A549 (cell line): ENCODE measurements around the gene RASA3. TPM values are rescaled to one million over a fixed set of nuclear protein-coding genes. Genes with fewer than 3 reads are reported as not detected.

ENCODE experiments used
- ATAC-seq, 2 experiments: fragments of 200-7000 bp in 1 of 2; fragments of >200 bp in 1 of 2; cut with Nextera tagmentation in 1 of 2; cut with Tn5 transposase in 1 of 2; 3 replicates each; pipeline versions ENCODE4 v1.8.0 to v1.9.1; 2018 to 2020; ENCODE audit warnings: mild to moderate bottlenecking in 1 of 2, moderate library complexity in 1 of 2
- CTCF ChIA-PET: fragments of 300-600 bp; sonication (Branson Sonifier 250); formaldehyde crosslinking; extraction: SDS; loops from one replicate; lab custom pipeline; 2021; ENCODE audit warnings: antibody characterized with exemption, inconsistent platforms; lab: Yijun Ruan, JAX
- POLR2A ChIA-PET: fragments of 350-600 bp; formaldehyde crosslinking; extraction: SDS; loops from one replicate; lab custom pipeline; 2021; ENCODE audit warnings: antibody characterized with exemption, inconsistent platforms; lab: Yijun Ruan, JAX
- DNase-seq, 2 experiments: peaks; one replicate each; pipeline versions ENCODE4 v3.0.0 to v3.0.0-alpha.2; 2011 to 2016; ENCODE audit warnings: low read depth in 1 of 2, low spot score in 1 of 2
- FAIRE-seq: peaks from 2 replicates; lab custom pipeline; 2011; peaks lifted over from hg19 to GRCh38; lab: Jason Lieb, UNC
- H3K27ac ChIP-seq, 2 experiments: fragments of >200 bp; sonication (Bioruptor Twin); formaldehyde crosslinking; 3 replicates each; pipeline ENCODE4 v1.5.1; 2016 to 2017
- H3K4me1 ChIP-seq: fragments of >200 bp; sonication (Bioruptor Twin); formaldehyde crosslinking; 3 replicates; pipeline ENCODE4 v1.6.1; 2016
- H3K4me2 ChIP-seq: fragments of >200 bp; sonication (Bioruptor Twin); formaldehyde crosslinking; 3 replicates; pipeline ENCODE4 v1.6.1; 2016
- H3K4me3 ChIP-seq: fragments of >200 bp; sonication (Bioruptor Twin); formaldehyde crosslinking; 3 replicates; pipeline ENCODE4 v1.5.1; 2016
- H3K9me3 ChIP-seq: fragments of >200 bp; sonication (Bioruptor Twin); formaldehyde crosslinking; 3 replicates; pipeline ENCODE4 v1.6.1; 2016
- BCL3 ChIP-seq: fragments of >200 bp; sonication (Bioruptor Twin); formaldehyde crosslinking; IDR thresholded peaks from 3 replicates; pipeline ENCODE4 v1.6.1; 2016
- BHLHE40 ChIP-seq: IDR thresholded peaks from 2 replicates; pipeline ENCODE4 v1.6.1; 2012; ENCODE audit warnings: low read depth, low read length, inconsistent platforms
- CEBPB ChIP-seq, 2 experiments: fragments of >200 bp in 1 of 2; sonication (Bioruptor Twin) in 1 of 2; formaldehyde crosslinking in 1 of 2; IDR thresholded peaks; 2 replicates each; pipeline ENCODE4 v1.6.1; 2012 to 2016
- CHD4 ChIP-seq: fragments of 200-600 bp; sonication (generic); IDR thresholded peaks from 2 replicates; pipeline ENCODE4 v1.6.1; 2016; ENCODE audit warnings: antibody characterized with exemption, mild to moderate bottlenecking, borderline replicate concordance
- CTCF ChIP-seq: fragments of >200 bp; sonication (Bioruptor Twin); formaldehyde crosslinking; IDR thresholded peaks from 3 replicates; pipeline ENCODE4 v1.5.1; 2016
- ELK1 ChIP-seq: fragments of 150-350 bp; IDR thresholded peaks from 2 replicates; pipeline ENCODE4 v1.6.1; 2014; ENCODE audit warnings: low read depth, mild to moderate bottlenecking, low read length
- ESRRA ChIP-seq: fragments of 150-350 bp; IDR thresholded peaks from 2 replicates; pipeline ENCODE4 v1.6.1; 2014; ENCODE audit warnings: mild to moderate bottlenecking, low read length, borderline replicate concordance
- JUN ChIP-seq, 2 experiments: fragments of >200 bp; sonication (Bioruptor Twin); formaldehyde crosslinking; IDR thresholded peaks; 2 replicates in 1 of 2; 3 replicates in 1 of 2; pipeline ENCODE4 v1.6.1; 2016 to 2017
- KDM5A ChIP-seq: fragments of 200-600 bp; sonication (generic); IDR thresholded peaks from 2 replicates; pipeline ENCODE4 v1.6.1; 2016; ENCODE audit warnings: antibody characterized with exemption, mild to moderate bottlenecking
- MAFK ChIP-seq: fragments of 450-650 bp; IDR thresholded peaks from 2 replicates; pipeline ENCODE4 v1.6.1; 2014; ENCODE audit not compliant: partially characterized antibody
- MAZ ChIP-seq: fragments of 150-350 bp; IDR thresholded peaks from 2 replicates; pipeline ENCODE4 v1.6.1; 2014; ENCODE audit warnings: antibody characterized with exemption, low read depth, low read length, borderline replicate concordance
- MYC ChIP-seq: IDR thresholded peaks from 2 replicates; pipeline ENCODE4 v1.6.1; 2012; ENCODE audit warnings: mild to moderate bottlenecking, inconsistent platforms, low read length, improper control_type of control experiment, borderline replicate concordance
- NFE2L2 ChIP-seq: fragments of 150-350 bp; conservative IDR thresholded peaks from 2 replicates; pipeline ENCODE4 v1.6.1; 2014; ENCODE audit warnings: low read length
- NPAS2 ChIP-seq: fragments of 250-450 bp; sonication (Bioruptor Pico); IDR thresholded peaks from 2 replicates; pipeline ENCODE4 v1.8.0; 2022; ENCODE audit warnings: mild to moderate bottlenecking, moderate library complexity, borderline replicate concordance
- PHF8 ChIP-seq: fragments of 200-600 bp; sonication (generic); IDR thresholded peaks from 2 replicates; pipeline ENCODE4 v1.6.1; 2016; ENCODE audit warnings: low read depth, mild to moderate bottlenecking, antibody characterized with exemption, moderate library complexity, borderline replicate concordance
- POLR2A ChIP-seq: IDR thresholded peaks from 2 replicates; pipeline ENCODE4 v1.6.1; 2012; ENCODE audit warnings: mild to moderate bottlenecking, low read length
- POLR2AphosphoS2 ChIP-seq: conservative IDR thresholded peaks from 2 replicates; pipeline ENCODE4 v1.6.1; 2012; ENCODE audit warnings: low read length, improper control_type of control experiment, inconsistent platforms
- RAD21 ChIP-seq, 2 experiments: fragments of >200 bp in 1 of 2; sonication (Bioruptor Twin) in 1 of 2; formaldehyde crosslinking in 1 of 2; IDR thresholded peaks in 1 of 2; conservative IDR thresholded peaks in 1 of 2; 2 replicates in 1 of 2; 3 replicates in 1 of 2; pipeline ENCODE4 v1.6.1; 2012 to 2018; ENCODE audit warnings: inconsistent platforms in 1 of 2
- REST ChIP-seq: fragments of 200-600 bp; sonication (generic); IDR thresholded peaks from 2 replicates; pipeline ENCODE4 v1.6.1; 2016; ENCODE audit warnings: antibody characterized with exemption, mild to moderate bottlenecking, moderate library complexity
- RFX5 ChIP-seq: fragments of 450-650 bp; IDR thresholded peaks from 2 replicates; pipeline ENCODE4 v1.7.1; 2014; ENCODE audit warnings: antibody characterized with exemption, mild to moderate bottlenecking, moderate library complexity
- SREBF2 ChIP-seq: fragments of 450-650 bp; IDR thresholded peaks from 2 replicates; pipeline ENCODE4 v1.6.1; 2014; ENCODE audit warnings: mild to moderate bottlenecking, moderate library complexity
- USF2 ChIP-seq: fragments of 450-650 bp; IDR thresholded peaks from 2 replicates; pipeline ENCODE4 v1.6.1; 2014; ENCODE audit warnings: antibody characterized with exemption
- ZNF302 ChIP-seq: fragments of 250-450 bp; sonication (Bioruptor Pico); IDR thresholded peaks from 2 replicates; pipeline ENCODE4 v1.9.0; 2021; ENCODE audit warnings: inconsistent platforms, mild to moderate bottlenecking, moderate library complexity
- WGBS: methylation state at CpG from one replicate; pipeline ENCODE4 v1.1.6; 2017; ENCODE audit errors: missing lambda C conversion rate; 5-methylcytosine and 5-hydroxymethylcytosine counted together
- polyA plus RNA-seq, 4 experiments: library from polyadenylated mRNA; depleted of rRNA in 3 of 4; stranded (reverse); fragments of >200 nt; fragmentation: RNase III in 1 of 4; extraction: RNeasy Plus Mini Kit Qiagen cat#74134 plus additional on column Dnase treatment in 1 of 4; gene quantifications; 2 replicates in 3 of 4; 3 replicates in 1 of 4; pipeline ENCODE4 v1.2.3, GENCODE V29; 2011 to 2017
- TF ChIP-seq, protein P1 (sequence below): fragments of >200 bp; sonication (Bioruptor Twin); formaldehyde crosslinking; IDR thresholded peaks from 2 replicates; pipeline ENCODE4 v1.6.1; 2016
- TF ChIP-seq, protein P2 (sequence below): IDR thresholded peaks from 2 replicates; pipeline ENCODE4 v1.6.1; 2012

The RASA3 gene
- polyA plus RNA-seq, 2 of the 4 experiments (the other 2 are of a cell fraction) = 4.3 to 7.6 TPM

DNA sequence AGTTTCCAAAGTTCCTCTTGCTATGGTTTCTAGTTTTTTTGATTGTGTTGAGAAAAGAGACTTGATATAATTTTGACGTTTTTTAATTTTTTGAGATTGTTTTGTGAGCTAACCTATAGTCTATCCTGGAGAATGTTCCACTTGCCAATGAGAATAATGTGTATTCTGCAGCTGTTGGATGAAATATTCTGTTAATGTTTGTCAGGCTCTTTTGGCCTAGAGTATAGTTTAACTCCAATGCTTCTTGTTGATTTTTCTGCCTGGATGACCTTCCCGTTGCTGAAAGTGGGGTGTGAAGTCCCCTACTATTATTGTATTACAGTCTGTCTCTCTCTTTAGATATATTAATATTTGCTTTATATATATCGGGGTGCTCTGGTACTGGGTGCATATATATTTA lies 40.0 kb downstream of the RASA3 start (continued):
- no peak for TF ChIP-seq CTCF
- TF ChIP-seq NPAS2 (CRISPR knock-in tag) = no peak
- no peak for TF ChIP-seq MAFK
- TF ChIP-seq CHD4 = no peak
- TF ChIP-seq CEBPB (IDR thresholded peaks at IDR 0.05) = no peak
- no peak for TF ChIP-seq BCL3

DNA sequence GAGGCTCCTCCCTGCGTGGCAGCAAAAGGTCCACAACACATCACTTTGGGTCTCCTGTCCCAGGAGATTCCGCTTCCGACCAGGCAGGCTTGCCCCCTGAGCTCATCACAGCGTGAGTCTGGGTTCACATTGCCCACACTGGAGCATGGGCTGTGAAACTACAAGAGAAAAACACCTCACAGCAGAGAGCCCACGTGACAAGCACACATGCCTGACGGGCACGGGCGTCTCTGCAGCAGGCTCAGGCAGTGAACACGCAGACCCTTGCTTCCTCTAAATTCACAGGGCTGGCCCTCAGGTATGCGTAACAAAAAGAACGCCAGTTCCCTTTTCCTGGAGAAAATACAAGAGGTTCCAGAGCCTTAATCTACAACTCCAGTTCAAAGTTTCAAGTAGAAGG lies 41.9 kb downstream of the RASA3 start:
- H3K27ac ChIP-seq = no peak overlapping the region
- H3K4me2 ChIP-seq = no peak overlapping the region
- no peak overlapping the region for H3K4me3 ChIP-seq
- ChIA-PET CTCF (no interaction called here), POLR2A (no interaction called here)
- TF ChIP-seq POLR2AphosphoS2 (no peak), RFX5 (no peak), ZNF302 (CRISPR knock-in tag) (no peak), JUN (IDR thresholded peaks at IDR 0.05) (no peak), ELK1 (no peak), KDM5A (no peak), ESRRA (no peak), MYC (no peak), SREBF2 (no peak), REST (no peak), RAD21 (conservative IDR thresholded peaks at IDR 0.05 in 1 of 2, IDR thresholded peaks at IDR 0.05 in 1 of 2) (no peak), USF2 (no peak), NFE2L2 (no peak), MAZ (no peak), BHLHE40 (no peak), POLR2A (no peak), PHF8 (no peak)
- TF ChIP-seq, protein P1, sequence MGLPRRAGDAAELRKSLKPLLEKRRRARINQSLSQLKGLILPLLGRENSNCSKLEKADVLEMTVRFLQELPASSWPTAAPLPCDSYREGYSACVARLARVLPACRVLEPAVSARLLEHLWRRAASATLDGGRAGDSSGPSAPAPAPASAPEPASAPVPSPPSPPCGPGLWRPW = no peak
- TF ChIP-seq, protein P2, sequence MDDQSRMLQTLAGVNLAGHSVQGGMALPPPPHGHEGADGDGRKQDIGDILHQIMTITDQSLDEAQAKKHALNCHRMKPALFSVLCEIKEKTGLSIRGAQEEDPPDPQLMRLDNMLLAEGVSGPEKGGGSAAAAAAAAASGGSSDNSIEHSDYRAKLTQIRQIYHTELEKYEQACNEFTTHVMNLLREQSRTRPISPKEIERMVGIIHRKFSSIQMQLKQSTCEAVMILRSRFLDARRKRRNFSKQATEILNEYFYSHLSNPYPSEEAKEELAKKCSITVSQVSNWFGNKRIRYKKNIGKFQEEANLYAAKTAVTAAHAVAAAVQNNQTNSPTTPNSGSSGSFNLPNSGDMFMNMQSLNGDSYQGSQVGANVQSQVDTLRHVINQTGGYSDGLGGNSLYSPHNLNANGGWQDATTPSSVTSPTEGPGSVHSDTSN = no peak
- no peak for ATAC-seq
- no peak for DNase-seq
- WGBS = 85% methylated on average over 7 of the region's 11 CpGs
- peaks cover 5% of the 10 kb centered on the region; the same call in 1 of the 3 replicates for H3K9me3 ChIP-seq
- H3K4me1 ChIP-seq = no peaks in the 10 kb centered on the region
- no peak for FAIRE-seq
